Psoas muscle (tissue), 8 donors: Measurements from ENCODE around the gene SMG6. TPM values are rescaled to one million over a fixed set of nuclear protein-coding genes. Genes with fewer than 3 reads are reported as not detected.

Source experiments
- ATAC-seq, 4 donors: fragments of 200-7000 bp; cut with Tn5 transposase; one replicate each; pipeline ENCODE4 v1.9.1; 2020; ENCODE audit warnings: moderate library complexity in 3 of 4, mild to moderate bottlenecking in 2 of 4
- DNase-seq, 2 donors: peaks; one replicate each; pipeline ENCODE4 v3.0.0-alpha.2; 2020
- H3K27ac ChIP-seq: fragments of 200-600 bp; one replicate; pipeline ENCODE4 v1.8.0; 2022
- H3K27me3 ChIP-seq, 3 donors: fragments of 200-600 bp in 1 of 3; one replicate each; pipeline versions ENCODE4 v1.6.1 to v1.8.0; 2013 to 2022; ENCODE audit warnings: low read length in 2 of 3, mild to moderate bottlenecking in 2 of 3, moderate library complexity in 1 of 3; ENCODE audit not compliant: insufficient read depth in 3 of 3
- H3K36me3 ChIP-seq, 2 donors: fragments of 200-600 bp in 1 of 2; one replicate each; pipeline versions ENCODE4 v1.6.1 to v1.8.0; 2013 to 2022; ENCODE audit warnings: low read depth in 1 of 2, mild to moderate bottlenecking in 1 of 2, moderate library complexity in 1 of 2; ENCODE audit not compliant: insufficient read depth in 1 of 2
- H3K4me1 ChIP-seq: fragments of 200-600 bp; one replicate; pipeline ENCODE4 v1.8.0; 2022
- H3K4me3 ChIP-seq: fragments of 200-600 bp; one replicate; pipeline ENCODE4 v1.8.0; 2022; ENCODE audit warnings: mild to moderate bottlenecking
- H3K9me3 ChIP-seq: fragments of 200-600 bp; one replicate; pipeline ENCODE4 v1.8.0; 2022
- WGBS, 3 donors: extraction: QIAGEN DNeasy Blood & Tissue Kit; methylation state at CpG; one replicate each; pipeline versions ENCODE4 v1.1.6 to v1.1.7; 2013; 5-methylcytosine and 5-hydroxymethylcytosine counted together
- intact Hi-C, 2 donors: fragments of 100-400 bp; cut with DNase I; formaldehyde crosslinking; loops; one replicate each; pipeline versions ENCODE4 v1.11.0 to v1.14.2; 2022
- polyA plus RNA-seq, 3 donors: library from polyadenylated mRNA; stranded (reverse); fragments of 200-250 nt; gene quantifications; one replicate each; pipeline ENCODE4 v1.2.3, GENCODE V29; 2013
- total RNA-seq, 4 donors: library from RNA; stranded (reverse); fragmentation: NEBNext Ultra II Directional in 2 of 4; extraction: Animal tissue kit (Norgen Biotek cat#: 25700) in 2 of 4; gene quantifications; one replicate each; pipeline versions ENCODE4 v1.2.1 to v1.2.4, GENCODE V29; 2021 to 2023
- TF ChIP-seq, protein P1 (sequence below): fragments of 200-600 bp; IDR thresholded peaks from one replicate; pipeline ENCODE4 v1.8.0; 2022; ENCODE audit warnings: antibody characterized with exemption
- donor health status: healthy with polysubstance abuse.
- donor health status: DM: no; HTN: no; CAD: no; lungs with moderate emphysema.
- donor health status: Bipolar disorder and iron deficiency.
- donor health status: healthy.
- donor health status: DM: yes; HTN: yes; CAD: no.
- donor health status: DM: no; HTN: no; CAD: no.
- donor health status: DM: no; HTN: no; CAD: no.
- donor health status: DM: yes; HTN: yes; CAD: no.

The SMG6 gene
- total and polyA plus RNA-seq, 7 donors: 9.4 to 24.1 (median 16.3) TPM

- H3K36me3 ChIP-seq: peaks cover 8 to 90% of the 10 kb centered on the region in 2 donors
- intact Hi-C loops: no loop called here
These were observed 13.6 kb downstream of the SMG6 start for GRCh38 chr17:2289878-2290478.

GRCh38 chr17:2283302-2283701 lies 20.3 kb downstream of the SMG6 start:
- DNase-seq (no peak), ATAC-seq (peak in 3 of 4 donors; percentile 47 to 59 (median 56))
- Histone ChIP-seq H3K4me1 (no peaks in the 10 kb centered on the region), H3K4me3 (no peak overlapping the region), H3K9me3 (no peaks in the 10 kb centered on the region), H3K36me3 (peaks cover 14 to 94% of the 10 kb centered on the region in 2 donors), H3K27ac (no peak overlapping the region), H3K27me3 (no peaks in the 10 kb centered on the region)
- WGBS, 3 donors: 85 to 90% (median 88%) methylated on average over 7 of the region's 7 CpGs
- TF ChIP-seq, protein P1, sequence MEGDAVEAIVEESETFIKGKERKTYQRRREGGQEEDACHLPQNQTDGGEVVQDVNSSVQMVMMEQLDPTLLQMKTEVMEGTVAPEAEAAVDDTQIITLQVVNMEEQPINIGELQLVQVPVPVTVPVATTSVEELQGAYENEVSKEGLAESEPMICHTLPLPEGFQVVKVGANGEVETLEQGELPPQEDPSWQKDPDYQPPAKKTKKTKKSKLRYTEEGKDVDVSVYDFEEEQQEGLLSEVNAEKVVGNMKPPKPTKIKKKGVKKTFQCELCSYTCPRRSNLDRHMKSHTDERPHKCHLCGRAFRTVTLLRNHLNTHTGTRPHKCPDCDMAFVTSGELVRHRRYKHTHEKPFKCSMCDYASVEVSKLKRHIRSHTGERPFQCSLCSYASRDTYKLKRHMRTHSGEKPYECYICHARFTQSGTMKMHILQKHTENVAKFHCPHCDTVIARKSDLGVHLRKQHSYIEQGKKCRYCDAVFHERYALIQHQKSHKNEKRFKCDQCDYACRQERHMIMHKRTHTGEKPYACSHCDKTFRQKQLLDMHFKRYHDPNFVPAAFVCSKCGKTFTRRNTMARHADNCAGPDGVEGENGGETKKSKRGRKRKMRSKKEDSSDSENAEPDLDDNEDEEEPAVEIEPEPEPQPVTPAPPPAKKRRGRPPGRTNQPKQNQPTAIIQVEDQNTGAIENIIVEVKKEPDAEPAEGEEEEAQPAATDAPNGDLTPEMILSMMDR: no peak
- intact Hi-C loops: loop anchor here in 1 of 2 donors (2.0 kb wide), 1 partner anchor 229 kb away; the partner anchor contains the start of gene HIC1

More at GRCh38 chr17:2289878-2290478, 13.6 kb downstream of the SMG6 start:
- no peaks in the 10 kb centered on the region for H3K9me3 ChIP-seq
- H3K4me1 ChIP-seq: no peaks in the 10 kb centered on the region
- WGBS, 3 donors: 95 to 97% (median 96%) methylated on average over 5 of the region's 5 CpGs
- TF ChIP-seq, protein P1: no peak
- no peaks in the 10 kb centered on the region for H3K27me3 ChIP-seq
- no peak overlapping the region for H3K4me3 ChIP-seq
- DNase-seq: no peak
- no peak for ATAC-seq
- H3K27ac ChIP-seq: no peak overlapping the region

- intact Hi-C loops: loop anchor here in 1 of 2 donors (2.0 kb wide), 1 partner anchor 228 kb away; the partner anchor contains the start of gene HIC1
- ATAC-seq (peak; percentile 34 to 70 (median 66)), DNase-seq (peak in 1 of 2 donors; percentile 59)
- no peaks in the 10 kb centered on the region for H3K4me1 ChIP-seq
- H3K27ac ChIP-seq: no peak overlapping the region
- TF ChIP-seq, protein P1: peak; percentile 55
- H3K36me3 ChIP-seq: peaks cover 14 to 95% of the 10 kb centered on the region in 2 donors
- no peak overlapping the region for H3K4me3 ChIP-seq
- 61 to 67% (median 66%) methylated on average over 7 of the region's 7 CpGs for WGBS, 3 donors
- no peaks in the 10 kb centered on the region for H3K27me3 ChIP-seq
- no peaks in the 10 kb centered on the region for H3K9me3 ChIP-seq
These were observed 21.2 kb downstream of the SMG6 start for GRCh38 chr17:2282297-2282873.

DNA sequence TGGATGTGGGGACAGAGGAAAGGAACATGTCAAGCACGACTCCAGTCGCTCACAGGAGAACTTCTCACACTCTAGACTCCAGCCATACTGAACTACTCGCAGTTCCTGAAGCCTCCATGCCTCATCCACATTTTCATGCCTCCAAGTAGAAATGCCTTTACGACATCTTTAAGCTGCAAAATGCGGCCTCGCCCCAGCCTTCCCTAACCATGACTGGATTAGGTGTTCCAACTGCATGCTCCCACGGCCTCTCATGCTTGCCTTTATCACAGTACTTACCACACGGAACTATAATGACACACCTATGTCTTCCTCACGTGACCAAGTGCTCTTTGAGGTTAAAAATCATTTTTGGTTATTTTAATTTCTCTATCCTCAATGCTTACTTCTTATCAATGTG lies 23.9 kb downstream of the SMG6 start:
- Histone ChIP-seq H3K27ac (no peak overlapping the region), H3K9me3 (no peaks in the 10 kb centered on the region), H3K27me3 (no peaks in the 10 kb centered on the region), H3K4me1 (no peaks in the 10 kb centered on the region), H3K4me3 (no peak overlapping the region), H3K36me3 (peaks cover 11 to 80% of the 10 kb centered on the region in 2 donors)
- intact Hi-C loops: no loop called here
- TF ChIP-seq, protein P1: no peak
- ATAC-seq: no peak
- 91 to 93% (median 92%) methylated on average over 9 of the region's 9 CpGs for WGBS, 3 donors
- no peak for DNase-seq
